Gastroesophageal sphincter (tissue), 4 donors: ENCODE results near the gene C9orf78. TPM values are rescaled to one million over a fixed set of nuclear protein-coding genes. Genes with fewer than 3 reads are reported as not detected.
A peak's percentile ranks its signal among the peaks of the same experiment; 100 is the strongest.

Experiments
- ATAC-seq: fragments of 150-250 bp; one replicate; pipeline ENCODE4 v1.9.1; 2016; ENCODE audit warnings: mild to moderate bottlenecking, moderate library complexity
- H3K27ac ChIP-seq, 4 donors: fragments of 200-600 bp; sonication (generic) in 3 of 4; 1 replicate in 3 of 4; 2 replicates in 1 of 4; pipeline ENCODE4 v1.5.1; 2016 to 2019
- H3K27me3 ChIP-seq: fragments of 200-600 bp; sonication (generic); one replicate; pipeline ENCODE4 v1.5.1; 2019
- H3K36me3 ChIP-seq, 2 donors: fragments of 200-600 bp; sonication (generic); one replicate each; pipeline ENCODE4 v1.5.1; 2019; ENCODE audit warnings: control low read depth in 1 of 2
- H3K4me1 ChIP-seq, 3 donors: fragments of 200-600 bp; sonication (generic); 1 replicate in 2 of 3; 2 replicates in 1 of 3; pipeline ENCODE4 v1.5.1; 2016 to 2019; ENCODE audit warnings: control low read depth in 2 of 3
- H3K4me3 ChIP-seq, 2 donors: fragments of 200-600 bp; sonication (generic); one replicate each; pipeline ENCODE4 v1.5.1; 2019; ENCODE audit warnings: mild to moderate bottlenecking in 1 of 2, moderate library complexity in 1 of 2
- H3K9me3 ChIP-seq, 3 donors: fragments of 200-600 bp; sonication (generic); one replicate each; pipeline ENCODE4 v1.5.1; 2017 to 2019; ENCODE audit warnings: control low read depth in 2 of 3
- EP300 ChIP-seq: sonication (generic); formaldehyde crosslinking; IDR thresholded peaks from one replicate; pipeline ENCODE4 v1.6.1; 2017; ENCODE audit warnings: antibody characterized with exemption, mild to moderate bottlenecking
- POLR2A ChIP-seq, 2 donors: fragments of 450-650 bp; IDR thresholded peaks; one replicate each; pipeline ENCODE4 v1.6.1; 2017; ENCODE audit warnings: antibody characterized with exemption in 2 of 2, mild to moderate bottlenecking in 2 of 2, moderate library complexity in 1 of 2
- POLR2AphosphoS5 ChIP-seq: sonication (generic); formaldehyde crosslinking; IDR thresholded peaks from one replicate; pipeline ENCODE4 v1.6.1; 2017; ENCODE audit warnings: antibody characterized with exemption
- WGBS, 2 donors: methylation state at CpG; one replicate each; pipeline ENCODE4 v1.1.5; 2018; ENCODE audit warnings: low coverage in 1 of 2; 5-methylcytosine and 5-hydroxymethylcytosine counted together
- small RNA-seq, 4 donors: library from RNA; depleted of rRNA; stranded (forward); fragments of <200 nt; gene quantifications; one replicate each; pipeline ENCODE3, GENCODE V24; 2016
- total RNA-seq, 4 donors: library from RNA; depleted of rRNA; stranded (reverse); fragments of >200 nt; gene quantifications; one replicate each; pipeline ENCODE4 v1.1.0, GENCODE V29; 2016
- TF ChIP-seq, protein P1 (sequence below), 4 experiments: fragments of 200-600 bp in 2 of 4; fragments of 450-650 bp in 2 of 4; sonication (generic) in 1 of 4; IDR thresholded peaks; one replicate each; pipeline ENCODE4 v1.5.1; 2017 to 2019; ENCODE audit warnings: antibody characterized with exemption in 4 of 4, mild to moderate bottlenecking in 2 of 4, moderate library complexity in 2 of 4

Gene C9orf78
- total RNA-seq, 4 donors from 2014 or later: 59.9 to 113 (median 85.0) TPM

DNA sequence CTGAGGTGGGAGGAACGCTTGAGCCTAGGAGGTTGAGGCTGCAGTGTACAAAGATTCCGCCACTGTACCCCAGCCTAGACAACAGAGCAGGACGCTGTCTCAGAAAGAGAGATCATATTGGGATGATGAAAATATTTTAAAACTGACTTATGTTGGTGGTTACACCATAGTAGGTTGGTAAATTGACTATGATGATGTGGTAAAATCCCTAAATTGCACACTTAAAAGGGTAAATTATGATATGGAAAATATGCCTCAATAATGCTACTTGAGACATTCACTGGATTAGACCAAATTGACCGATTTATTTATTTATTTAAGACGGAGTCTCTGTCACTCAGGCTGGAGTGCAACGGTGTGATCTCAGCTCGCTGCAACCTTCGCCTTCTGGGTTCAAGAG, 53.9 kb downstream of the C9orf78 start:
- 72 to 78% methylated on average over 6 to 8 of the region's 8 CpGs for WGBS, 2 donors

DNA sequence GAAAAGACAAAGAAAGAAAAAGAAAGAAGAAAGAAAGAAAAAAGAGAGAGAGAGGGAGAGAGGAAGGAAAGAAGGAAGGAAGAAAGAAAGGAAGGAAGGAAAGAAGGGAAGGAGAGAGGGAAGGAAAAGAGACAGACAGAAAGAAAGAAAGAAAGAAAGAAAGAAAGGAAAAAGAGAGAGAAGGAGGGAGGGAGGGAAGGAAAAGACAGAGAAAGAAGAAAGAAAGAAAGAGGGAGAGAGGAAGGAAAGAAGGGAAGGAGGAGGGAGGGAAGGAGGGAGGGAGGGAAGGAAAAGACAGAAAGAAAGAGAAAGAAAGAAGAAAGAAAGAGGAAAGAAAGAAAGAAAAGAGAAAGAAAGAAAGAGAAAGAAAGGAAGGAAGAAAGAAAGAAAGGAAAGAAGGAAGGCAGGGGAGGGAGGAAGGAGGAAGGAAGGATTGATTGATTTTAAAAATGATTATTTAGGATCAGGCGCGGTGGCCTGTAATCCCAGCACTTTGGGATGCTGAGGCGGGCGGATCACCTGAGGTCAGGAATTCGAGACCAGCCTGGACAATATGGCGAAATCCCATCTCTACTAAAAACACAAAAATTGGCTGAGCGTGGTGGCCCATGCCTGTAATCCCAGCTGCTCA, 55.4 kb downstream of the C9orf78 start:
- Histone ChIP-seq H3K4me1 (peaks cover 0 to 17% (median 15%) of the 10 kb centered on the region in 3 donors), H3K36me3 (no peaks in the 10 kb centered on the region), H3K27ac (no peak overlapping the region), H3K27me3 (no peaks in the 10 kb centered on the region), H3K9me3 (no peaks in the 10 kb centered on the region), H3K4me3 (no peak overlapping the region)
- no peak for ATAC-seq
- WGBS, 2 donors: 88 to 100% methylated on average over 4 to 7 of the region's 7 CpGs
- TF ChIP-seq POLR2AphosphoS5 (no peak), EP300 (no peak), POLR2A (IDR thresholded peaks at IDR 0.05) (no peak)
- TF ChIP-seq, protein P1, sequence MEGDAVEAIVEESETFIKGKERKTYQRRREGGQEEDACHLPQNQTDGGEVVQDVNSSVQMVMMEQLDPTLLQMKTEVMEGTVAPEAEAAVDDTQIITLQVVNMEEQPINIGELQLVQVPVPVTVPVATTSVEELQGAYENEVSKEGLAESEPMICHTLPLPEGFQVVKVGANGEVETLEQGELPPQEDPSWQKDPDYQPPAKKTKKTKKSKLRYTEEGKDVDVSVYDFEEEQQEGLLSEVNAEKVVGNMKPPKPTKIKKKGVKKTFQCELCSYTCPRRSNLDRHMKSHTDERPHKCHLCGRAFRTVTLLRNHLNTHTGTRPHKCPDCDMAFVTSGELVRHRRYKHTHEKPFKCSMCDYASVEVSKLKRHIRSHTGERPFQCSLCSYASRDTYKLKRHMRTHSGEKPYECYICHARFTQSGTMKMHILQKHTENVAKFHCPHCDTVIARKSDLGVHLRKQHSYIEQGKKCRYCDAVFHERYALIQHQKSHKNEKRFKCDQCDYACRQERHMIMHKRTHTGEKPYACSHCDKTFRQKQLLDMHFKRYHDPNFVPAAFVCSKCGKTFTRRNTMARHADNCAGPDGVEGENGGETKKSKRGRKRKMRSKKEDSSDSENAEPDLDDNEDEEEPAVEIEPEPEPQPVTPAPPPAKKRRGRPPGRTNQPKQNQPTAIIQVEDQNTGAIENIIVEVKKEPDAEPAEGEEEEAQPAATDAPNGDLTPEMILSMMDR (IDR thresholded peaks at IDR 0.05): no peak

More for the DNA sequence above, 53.9 kb downstream of the C9orf78 start:
- TF ChIP-seq EP300 (no peak), POLR2AphosphoS5 (no peak), POLR2A (IDR thresholded peaks at IDR 0.05) (no peak)
- TF ChIP-seq, protein P1 (IDR thresholded peaks at IDR 0.05): no peak
- ATAC-seq: no peak
- H3K27ac ChIP-seq: no peak overlapping the region
- peaks cover 0 to 17% (median 15%) of the 10 kb centered on the region in 3 donors for H3K4me1 ChIP-seq
- H3K36me3 ChIP-seq: no peaks in the 10 kb centered on the region
- H3K9me3 ChIP-seq: no peaks in the 10 kb centered on the region
- H3K4me3 ChIP-seq: no peak overlapping the region
- H3K27me3 ChIP-seq: no peaks in the 10 kb centered on the region

DNA sequence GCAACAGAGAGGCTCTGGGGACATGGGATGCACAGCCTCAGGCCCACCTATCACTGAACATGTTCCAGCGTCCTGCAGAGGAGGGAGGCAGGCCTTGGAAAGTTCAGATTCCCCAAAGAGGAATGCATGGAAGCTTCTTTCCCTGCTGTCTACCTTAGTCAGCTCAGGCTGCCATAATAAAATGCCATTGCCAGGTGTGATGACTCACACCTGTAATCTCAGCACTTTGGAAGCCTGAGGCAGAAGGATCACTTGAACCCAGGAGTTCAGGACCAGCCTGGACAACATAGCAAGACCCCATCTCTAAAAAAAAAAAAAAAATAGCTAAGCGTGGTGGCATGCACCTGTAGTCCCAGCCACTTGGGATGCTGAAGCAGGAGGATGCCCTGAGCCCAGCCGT, 56.6 kb downstream of the C9orf78 start:
- Histone ChIP-seq H3K4me3 (no peak overlapping the region), H3K9me3 (no peaks in the 10 kb centered on the region), H3K27ac (no peak overlapping the region), H3K27me3 (no peaks in the 10 kb centered on the region), H3K36me3 (no peaks in the 10 kb centered on the region), H3K4me1 (peaks cover 0 to 17% (median 15%) of the 10 kb centered on the region in 3 donors)
- TF ChIP-seq POLR2A (IDR thresholded peaks at IDR 0.05) (no peak), EP300 (no peak), POLR2AphosphoS5 (no peak)
- TF ChIP-seq, protein P1 (IDR thresholded peaks at IDR 0.05): no peak
- WGBS, 2 donors: 89 to 100% methylated on average over 1 of the region's 3 CpGs
- no peak for ATAC-seq

DNA sequence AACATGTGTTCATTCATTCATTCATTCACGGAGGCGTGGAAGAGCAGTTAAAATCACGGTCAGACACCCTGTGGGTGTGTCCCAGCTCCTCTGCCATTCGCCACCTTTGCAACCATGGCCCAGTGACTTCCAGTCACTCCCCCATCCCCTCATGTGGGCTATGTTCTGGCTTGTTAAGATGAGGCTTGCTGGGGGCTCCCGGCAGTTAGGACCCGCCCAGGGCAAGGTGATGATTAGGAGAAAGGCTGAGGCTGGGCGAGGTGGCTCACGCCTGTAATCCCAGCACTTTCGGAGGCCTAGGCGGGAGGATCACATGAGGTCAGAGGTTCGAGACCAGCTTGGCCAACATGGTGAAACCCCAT, 57.3 kb downstream of the C9orf78 start:
- TF ChIP-seq POLR2A (IDR thresholded peaks at IDR 0.05) (no peak), POLR2AphosphoS5 (no peak), EP300 (no peak)
- TF ChIP-seq, protein P1 (IDR thresholded peaks at IDR 0.05): no peak
- peak overlapping the region in 1 of 2 donors; percentile 18 for H3K4me3 ChIP-seq
- peak overlapping the region in 3 of 4 donors; percentile 69 to 76 (median 73) for H3K27ac ChIP-seq
- no peaks in the 10 kb centered on the region for H3K9me3 ChIP-seq
- H3K27me3 ChIP-seq: no peaks in the 10 kb centered on the region
- H3K4me1 ChIP-seq: peaks cover 0 to 17% (median 15%) of the 10 kb centered on the region in 3 donors
- no peaks in the 10 kb centered on the region for H3K36me3 ChIP-seq
- ATAC-seq: no peak
- 20 to 73% methylated on average over 2 of the region's 11 CpGs for WGBS, 2 donors

Small RNA genes lying within 50 kb of the gene (small RNA-seq; reads per million reads assigned to genes)
- 0 to 0.18 (median 0) reads per million in 4 donors for gene MIR6855

Other genes with a start within 250 kb of the C9orf78 start
- under 1 TPM in 1 of 4 donors, not detected in 3; 0.27 TPM for gene C9orf50, start 214.2 kb downstream of the C9orf78 start, total RNA-seq
- 10 to 100 TPM; 12.8 to 24.0 (median 21.8) TPM for gene NTMT1, start 209.1 kb downstream of the C9orf78 start, total RNA-seq
- gene ASB6, start 193.1 kb downstream of the C9orf78 start, total RNA-seq: 10 to 100 TPM; 21.3 to 37.2 (median 28.2) TPM
- 10 to 100 TPM in 1 of 4 donors, 1 to 10 TPM in 2, under 1 TPM in 1; 0.93 to 12.1 (median 7.1) TPM for gene PRRX2, start 169.6 kb downstream of the C9orf78 start, total RNA-seq
- 10 to 100 TPM in 1 of 4 donors, 1 to 10 TPM in 2, under 1 TPM in 1; 0.78 to 15.1 (median 6.1) TPM for gene PTGES, start 82.2 kb downstream of the C9orf78 start, total RNA-seq
- gene TOR1B, start 32.1 kb downstream of the C9orf78 start, total RNA-seq: 10 to 100 TPM; 17.5 to 55.4 (median 33.8) TPM
- gene TOR1A, start 11.1 kb downstream of the C9orf78 start, total RNA-seq: 10 to 100 TPM; 33.9 to 45.9 (median 38.2) TPM
- gene USP20, start 183 bp upstream of the C9orf78 start, total RNA-seq: 10 to 100 TPM; 25.9 to 56.8 (median 33.4) TPM
- gene FNBP1, start 207.9 kb upstream of the C9orf78 start, total RNA-seq: 100 to 1,000 TPM; 119 to 343 (median 188) TPM
- gene GPR107, start 218.6 kb upstream of the C9orf78 start, total RNA-seq: 10 to 100 TPM; 24.2 to 38.4 (median 30.4) TPM